Effector CD8-positive, alpha-beta T cell (primary cell): ENCODE data around the gene RPL19.
"Not testable (repeated sequence)": the region's sequence is repeated elsewhere in the genome, so short reads cannot be mapped to it uniquely, and the experiment has no call there.

Experiments used
- DNase-seq: peaks from one replicate; lab custom pipeline; 2025; lab: John Stamatoyannopoulos, UW

RPL19 gene

GRCh38 chr17:39244016-39244599 lies 44.0 kb downstream of the RPL19 start:
- no peak for DNase-seq

- DNase-seq = peak; percentile 85
Measured at GRCh38 chr17:39244600-39245570, 44.8 kb downstream of the RPL19 start.

- no peak for DNase-seq
Measured at GRCh38 chr17:39246274-39246673, 46.2 kb downstream of the RPL19 start.

GRCh38 chr17:39250076-39250475 lies 50.0 kb downstream of the RPL19 start:
- not testable (repeated sequence) for DNase-seq

- no peak for DNase-seq
Measured at GRCh38 chr17:39251997-39252396, 51.9 kb downstream of the RPL19 start.

- no peak for DNase-seq
Measured at GRCh38 chr17:39252788-39253460, 52.8 kb downstream of the RPL19 start.
